Measurements from ENCODE around the gene POLR2E. TPM values are rescaled to one million over a fixed set of nuclear protein-coding genes. Genes with fewer than 3 reads are reported as not detected.
A peak's percentile ranks its signal among the peaks of the same experiment; 100 is the strongest.

The POLR2E gene
- total RNA-seq, 1 experiment from 2014 or later = 281 TPM

DNA sequence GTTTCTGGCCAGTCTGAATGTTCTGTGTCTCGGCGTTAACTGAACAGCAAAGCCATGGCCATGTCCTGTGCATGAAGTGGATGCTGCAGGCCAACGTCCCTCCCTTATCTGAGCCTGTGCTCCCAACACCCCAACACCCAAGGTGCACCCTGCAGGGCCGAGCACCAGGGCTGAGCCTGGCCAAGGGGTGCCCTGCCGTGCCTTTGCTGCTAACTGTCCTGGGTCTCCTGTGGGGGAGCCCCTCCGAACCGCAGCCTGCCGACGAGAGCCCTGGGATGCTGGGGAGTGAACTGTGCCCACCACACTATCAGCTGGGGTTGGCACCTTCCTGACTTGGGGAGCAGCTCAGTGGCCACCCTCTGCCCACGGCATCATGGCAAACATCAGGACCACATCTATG, 26.2 kb upstream of the POLR2E start:
- no peaks in the 10 kb centered on the region for H3K9me2 ChIP-seq (ENCODE audit: insufficient read depth)
- RAD21 ChIA-PET (ENCODE audit: low non-redundant PET in 1 of 2, low total read pairs in 2 of 2, uncharacterized antibody in 2 of 2, unreplicated experiment in 2 of 2) = no interaction called here
- H2AFZ ChIP-seq (ENCODE audit: low read depth, low read length, poor library complexity, severe bottlenecking) = no peak overlapping the region
- intact Hi-C loops (cut with micrococcal nuclease) = no loop called here
- peaks cover 15 to 48% of the 10 kb centered on the region in 2 experiments; a peak in 3 of 4 replicates for H3K36me3 ChIP-seq (ENCODE audit: control insufficient read depth in 1 of 2, insufficient read depth in 2 of 2, low read length in 2 of 2)
- POLR2A ChIA-PET = no interaction called here
- BruUV-seq (replicated peaks) = TSS peak; percentile 28
- no peaks in the 10 kb centered on the region for H3K9me3 ChIP-seq (ENCODE audit: control insufficient read depth in 1 of 2, insufficient read depth in 1 of 2, low read depth in 1 of 2, low read length in 2 of 2)
- H3K4me2 ChIP-seq (ENCODE audit: low read length) = no peak overlapping the region
- no peak for ATAC-seq
- TF ChIP-seq EZH2 (IDR thresholded peaks at IDR 0.05) (no peak), RAD21 (IDR thresholded peaks at IDR 0.05; ENCODE audit: low read depth) (no peak), POLR2AphosphoS5 (IDR thresholded peaks at IDR 0.05; ENCODE audit: low read depth, low read length) (no peak), ELF1 (IDR thresholded peaks at IDR 0.05; ENCODE audit: borderline replicate concordance, low read depth) (no peak), ZNF274 (IDR thresholded peaks at IDR 0.05; ENCODE audit: low read depth, low read length) (no peak), EGR1 (IDR thresholded peaks at IDR 0.05; ENCODE audit: low read depth) (no peak), CEBPB (IDR thresholded peaks at IDR 0.05; ENCODE audit: low read depth) (no peak), TCF7L2 (IDR thresholded peaks at IDR 0.05; ENCODE audit: borderline replicate concordance, extremely low read depth, insufficient read depth, insufficient read length) (no peak), EZH2phosphoT487 (IDR thresholded peaks at IDR 0.05; ENCODE audit: borderline replicate concordance) (no peak), YY1 (IDR thresholded peaks at IDR 0.05; ENCODE audit: extremely low read depth, insufficient replicate concordance, low read depth, low read length) (no peak), POLR2A (IDR thresholded peaks at IDR 0.05; ENCODE audit: borderline replicate concordance, extremely low read depth, insufficient read depth, insufficient read length) (no peak), SIN3A (IDR thresholded peaks at IDR 0.05; ENCODE audit: low read depth) (no peak), FOSL1 (IDR thresholded peaks at IDR 0.05; ENCODE audit: low read depth) (no peak), JUND (IDR thresholded peaks at IDR 0.05) (no peak), ZBTB33 (IDR thresholded peaks at IDR 0.05; ENCODE audit: extremely low read depth, insufficient replicate concordance, low read length) (no peak), SRF (IDR thresholded peaks at IDR 0.05; ENCODE audit: low read depth) (no peak)
- TF ChIP-seq, protein P1, sequence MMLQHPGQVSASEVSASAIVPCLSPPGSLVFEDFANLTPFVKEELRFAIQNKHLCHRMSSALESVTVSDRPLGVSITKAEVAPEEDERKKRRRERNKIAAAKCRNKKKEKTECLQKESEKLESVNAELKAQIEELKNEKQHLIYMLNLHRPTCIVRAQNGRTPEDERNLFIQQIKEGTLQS (IDR thresholded peaks at IDR 0.05) = no peak
- TF ChIP-seq, protein P2, sequence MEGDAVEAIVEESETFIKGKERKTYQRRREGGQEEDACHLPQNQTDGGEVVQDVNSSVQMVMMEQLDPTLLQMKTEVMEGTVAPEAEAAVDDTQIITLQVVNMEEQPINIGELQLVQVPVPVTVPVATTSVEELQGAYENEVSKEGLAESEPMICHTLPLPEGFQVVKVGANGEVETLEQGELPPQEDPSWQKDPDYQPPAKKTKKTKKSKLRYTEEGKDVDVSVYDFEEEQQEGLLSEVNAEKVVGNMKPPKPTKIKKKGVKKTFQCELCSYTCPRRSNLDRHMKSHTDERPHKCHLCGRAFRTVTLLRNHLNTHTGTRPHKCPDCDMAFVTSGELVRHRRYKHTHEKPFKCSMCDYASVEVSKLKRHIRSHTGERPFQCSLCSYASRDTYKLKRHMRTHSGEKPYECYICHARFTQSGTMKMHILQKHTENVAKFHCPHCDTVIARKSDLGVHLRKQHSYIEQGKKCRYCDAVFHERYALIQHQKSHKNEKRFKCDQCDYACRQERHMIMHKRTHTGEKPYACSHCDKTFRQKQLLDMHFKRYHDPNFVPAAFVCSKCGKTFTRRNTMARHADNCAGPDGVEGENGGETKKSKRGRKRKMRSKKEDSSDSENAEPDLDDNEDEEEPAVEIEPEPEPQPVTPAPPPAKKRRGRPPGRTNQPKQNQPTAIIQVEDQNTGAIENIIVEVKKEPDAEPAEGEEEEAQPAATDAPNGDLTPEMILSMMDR (IDR thresholded peaks at IDR 0.05 in 2 of 3, conservative IDR thresholded peaks at IDR 0.05 in 1 of 3; ENCODE audit: borderline replicate concordance in 1 of 3, insufficient read depth in 1 of 3, low read depth in 2 of 3, low read length in 2 of 3) = no peak
- TF ChIP-seq, protein P3, sequence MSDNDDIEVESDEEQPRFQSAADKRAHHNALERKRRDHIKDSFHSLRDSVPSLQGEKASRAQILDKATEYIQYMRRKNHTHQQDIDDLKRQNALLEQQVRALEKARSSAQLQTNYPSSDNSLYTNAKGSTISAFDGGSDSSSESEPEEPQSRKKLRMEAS (IDR thresholded peaks at IDR 0.05) = no peak
- H3K9ac ChIP-seq (ENCODE audit: low read length) = no peak overlapping the region
- DNase-seq (ENCODE audit: low read depth, low spot score) = no peak
- no peak overlapping the region for H3K27ac ChIP-seq (ENCODE audit: low read depth, low read length)
- peaks cover 0 to 8% of the 10 kb centered on the region in 2 experiments; a peak in 2 of 4 replicates for H3K4me1 ChIP-seq (ENCODE audit: control insufficient read depth in 1 of 2, insufficient read depth in 2 of 2, low read length in 2 of 2)
- H4K20me1 ChIP-seq (ENCODE audit: insufficient read depth) = no peaks in the 10 kb centered on the region
- CTCF ChIA-PET = no interaction called here
- no peak overlapping the region for H3K4me3 ChIP-seq (replicated peaks in 1 of 2; ENCODE audit: low read depth in 1 of 2, low read length in 2 of 2)
- no peaks in the 10 kb centered on the region for H3K27me3 ChIP-seq (ENCODE audit: insufficient read depth, low read length)
- 0 out of 2 replicates have a peak, but pooled peaks cover 4% of the 10 kb centered on the region for H3K79me2 ChIP-seq (ENCODE audit: insufficient read depth, low read length)
